Measurements from ENCODE around the gene B3GNT2. TPM values are rescaled to one million over a fixed set of nuclear protein-coding genes. Genes with fewer than 3 reads are reported as not detected.

B3GNT2 gene
- polyA plus RNA-seq, 4 donors, result 13.4 to 24.7 (median 19.2) TPM

- DNase-seq (no peak), FAIRE-seq (no peak)
- Histone ChIP-seq H3K27me3 (ENCODE audit: control insufficient read depth in 3 of 3, insufficient read depth in 3 of 3, low read length in 3 of 3) (no peaks in the 10 kb centered on the region), H3K27ac (ENCODE audit: low read depth in 1 of 3, low read length in 2 of 3) (no peak overlapping the region), H3K4me1 (ENCODE audit: control insufficient read depth in 3 of 3, insufficient read depth in 2 of 3, low read depth in 1 of 3, low read length in 2 of 3) (peaks cover 2 to 16% (median 13%) of the 10 kb centered on the region in 3 donors), H3K9me3 (ENCODE audit: control insufficient read depth in 2 of 2, insufficient read depth in 1 of 2, low read depth in 1 of 2, low read length in 1 of 2) (no peaks in the 10 kb centered on the region), H3K36me3 (ENCODE audit: control insufficient read depth in 3 of 3, insufficient read depth in 2 of 3, low read depth in 1 of 3, low read length in 3 of 3) (no peaks in the 10 kb centered on the region), H3K4me3 (ENCODE audit: low read depth in 1 of 3, low read length in 3 of 3) (no peak overlapping the region)
- WGBS, 3 donors, result 68 to 76% (median 69%) methylated on average over 1 of the region's 1 CpG
Observed at GRCh38 chr2:62199392-62200125, 3.6 kb downstream of the B3GNT2 start.

GRCh38 chr2:62200291-62200841, 4.5 kb downstream of the B3GNT2 start:
- FAIRE-seq (no peak), DNase-seq (no peak)
- WGBS, 3 donors, result 61 to 84% (median 65%) methylated on average over 4 of the region's 4 CpGs
- Histone ChIP-seq H3K9me3 (ENCODE audit: control insufficient read depth in 2 of 2, insufficient read depth in 1 of 2, low read depth in 1 of 2, low read length in 1 of 2) (no peaks in the 10 kb centered on the region), H3K27me3 (ENCODE audit: control insufficient read depth in 3 of 3, insufficient read depth in 3 of 3, low read length in 3 of 3) (no peaks in the 10 kb centered on the region), H3K4me1 (ENCODE audit: control insufficient read depth in 3 of 3, insufficient read depth in 2 of 3, low read depth in 1 of 3, low read length in 2 of 3) (peaks cover 0 to 13% (median 8%) of the 10 kb centered on the region in 3 donors), H3K36me3 (ENCODE audit: control insufficient read depth in 3 of 3, insufficient read depth in 2 of 3, low read depth in 1 of 3, low read length in 3 of 3) (peaks cover 0 to 2% (median 0%) of the 10 kb centered on the region in 3 donors), H3K4me3 (ENCODE audit: low read depth in 1 of 3, low read length in 3 of 3) (no peak overlapping the region), H3K27ac (ENCODE audit: low read depth in 1 of 3, low read length in 2 of 3) (no peak overlapping the region)

GRCh38 chr2:62200868-62201267, 5.0 kb downstream of the B3GNT2 start:
- Histone ChIP-seq H3K4me1 (ENCODE audit: control insufficient read depth in 3 of 3, insufficient read depth in 2 of 3, low read depth in 1 of 3, low read length in 2 of 3) (peaks cover 0 to 13% (median 6%) of the 10 kb centered on the region in 3 donors), H3K27me3 (ENCODE audit: control insufficient read depth in 3 of 3, insufficient read depth in 3 of 3, low read length in 3 of 3) (no peaks in the 10 kb centered on the region), H3K4me3 (ENCODE audit: low read depth in 1 of 3, low read length in 3 of 3) (no peak overlapping the region), H3K9me3 (ENCODE audit: control insufficient read depth in 2 of 2, insufficient read depth in 1 of 2, low read depth in 1 of 2, low read length in 1 of 2) (no peaks in the 10 kb centered on the region), H3K27ac (ENCODE audit: low read depth in 1 of 3, low read length in 2 of 3) (no peak overlapping the region), H3K36me3 (ENCODE audit: control insufficient read depth in 3 of 3, insufficient read depth in 2 of 3, low read depth in 1 of 3, low read length in 3 of 3) (peaks cover 0 to 6% (median 0%) of the 10 kb centered on the region in 3 donors)
- 82 to 84% (median 82%) methylated on average over 3 of the region's 3 CpGs for WGBS, 3 donors
- no peak for FAIRE-seq
- DNase-seq, result no peak

GRCh38 chr2:62201307-62201706, 5.4 kb downstream of the B3GNT2 start:
- 62 to 85% (median 77%) methylated on average over 2 of the region's 2 CpGs for WGBS, 3 donors
- no peak overlapping the region for H3K27ac ChIP-seq (ENCODE audit: low read depth in 1 of 3, low read length in 2 of 3)
- H3K27me3 ChIP-seq (ENCODE audit: control insufficient read depth in 3 of 3, insufficient read depth in 3 of 3, low read length in 3 of 3), result no peaks in the 10 kb centered on the region
- peaks cover 0 to 6% (median 0%) of the 10 kb centered on the region in 3 donors for H3K36me3 ChIP-seq (ENCODE audit: control insufficient read depth in 3 of 3, insufficient read depth in 2 of 3, low read depth in 1 of 3, low read length in 3 of 3)
- peaks cover 0 to 13% (median 6%) of the 10 kb centered on the region in 3 donors for H3K4me1 ChIP-seq (ENCODE audit: control insufficient read depth in 3 of 3, insufficient read depth in 2 of 3, low read depth in 1 of 3, low read length in 2 of 3)
- no peak overlapping the region for H3K4me3 ChIP-seq (ENCODE audit: low read depth in 1 of 3, low read length in 3 of 3)
- H3K9me3 ChIP-seq (ENCODE audit: control insufficient read depth in 2 of 2, insufficient read depth in 1 of 2, low read depth in 1 of 2, low read length in 1 of 2), result no peaks in the 10 kb centered on the region
- FAIRE-seq (no peak), DNase-seq (no peak)

- Histone ChIP-seq H3K27me3 (ENCODE audit: control insufficient read depth in 3 of 3, insufficient read depth in 3 of 3, low read length in 3 of 3) (no peaks in the 10 kb centered on the region), H3K9me3 (ENCODE audit: control insufficient read depth in 2 of 2, insufficient read depth in 1 of 2, low read depth in 1 of 2, low read length in 1 of 2) (no peaks in the 10 kb centered on the region), H3K4me3 (ENCODE audit: low read depth in 1 of 3, low read length in 3 of 3) (no peak overlapping the region), H3K4me1 (ENCODE audit: control insufficient read depth in 3 of 3, insufficient read depth in 2 of 3, low read depth in 1 of 3, low read length in 2 of 3) (peaks cover 2 to 13% (median 6%) of the 10 kb centered on the region in 3 donors), H3K27ac (ENCODE audit: low read depth in 1 of 3, low read length in 2 of 3) (no peak overlapping the region), H3K36me3 (ENCODE audit: control insufficient read depth in 3 of 3, insufficient read depth in 2 of 3, low read depth in 1 of 3, low read length in 3 of 3) (peaks cover 0 to 6% (median 0%) of the 10 kb centered on the region in 3 donors)
- DNase-seq (no peak), FAIRE-seq (no peak)
- WGBS, 3 donors, result 79 to 95% (median 85%) methylated on average over 9 of the region's 9 CpGs
Observed at GRCh38 chr2:62202019-62202722, 6.3 kb downstream of the B3GNT2 start.

GRCh38 chr2:62202729-62203128, 6.8 kb downstream of the B3GNT2 start:
- WGBS, 3 donors, result 49 to 55% (median 50%) methylated on average over 1 of the region's 1 CpG
- Histone ChIP-seq H3K27me3 (ENCODE audit: control insufficient read depth in 3 of 3, insufficient read depth in 3 of 3, low read length in 3 of 3) (no peaks in the 10 kb centered on the region), H3K27ac (ENCODE audit: low read depth in 1 of 3, low read length in 2 of 3) (no peak overlapping the region), H3K36me3 (ENCODE audit: control insufficient read depth in 3 of 3, insufficient read depth in 2 of 3, low read depth in 1 of 3, low read length in 3 of 3) (peaks cover 0 to 6% (median 0%) of the 10 kb centered on the region in 3 donors), H3K4me1 (ENCODE audit: control insufficient read depth in 3 of 3, insufficient read depth in 2 of 3, low read depth in 1 of 3, low read length in 2 of 3) (peaks cover 4 to 13% (median 6%) of the 10 kb centered on the region in 3 donors), H3K4me3 (ENCODE audit: low read depth in 1 of 3, low read length in 3 of 3) (no peak overlapping the region), H3K9me3 (ENCODE audit: control insufficient read depth in 2 of 2, insufficient read depth in 1 of 2, low read depth in 1 of 2, low read length in 1 of 2) (no peaks in the 10 kb centered on the region)
- DNase-seq (no peak), FAIRE-seq (no peak)

- H3K4me3 ChIP-seq (ENCODE audit: low read depth in 1 of 3, low read length in 3 of 3), result no peak overlapping the region
- WGBS, 3 donors, result 94 to 100% (median 96%) methylated on average over 1 of the region's 1 CpG
- H3K9me3 ChIP-seq (ENCODE audit: control insufficient read depth in 2 of 2, insufficient read depth in 1 of 2, low read depth in 1 of 2, low read length in 1 of 2), result no peaks in the 10 kb centered on the region
- H3K27ac ChIP-seq (ENCODE audit: low read depth in 1 of 3, low read length in 2 of 3), result no peak overlapping the region
- H3K27me3 ChIP-seq (ENCODE audit: control insufficient read depth in 3 of 3, insufficient read depth in 3 of 3, low read length in 3 of 3), result no peaks in the 10 kb centered on the region
- no peak for FAIRE-seq
- no peak for DNase-seq
- peaks cover 0 to 6% (median 0%) of the 10 kb centered on the region in 3 donors for H3K36me3 ChIP-seq (ENCODE audit: control insufficient read depth in 3 of 3, insufficient read depth in 2 of 3, low read depth in 1 of 3, low read length in 3 of 3)
- H3K4me1 ChIP-seq (ENCODE audit: control insufficient read depth in 3 of 3, insufficient read depth in 2 of 3, low read depth in 1 of 3, low read length in 2 of 3), result peaks cover under 1 to 14% (median 7%) of the 10 kb centered on the region in 3 donors
Observed at GRCh38 chr2:62203459-62203858, 7.5 kb downstream of the B3GNT2 start.

GRCh38 chr2:62204998-62205496, 9.1 kb downstream of the B3GNT2 start:
- FAIRE-seq (no peak), DNase-seq (no peak)
- no peaks in the 10 kb centered on the region for H3K27me3 ChIP-seq (ENCODE audit: control insufficient read depth in 3 of 3, insufficient read depth in 3 of 3, low read length in 3 of 3)
- H3K27ac ChIP-seq (ENCODE audit: low read depth in 1 of 3, low read length in 2 of 3), result no peak overlapping the region
- no peaks in the 10 kb centered on the region for H3K9me3 ChIP-seq (ENCODE audit: control insufficient read depth in 2 of 2, insufficient read depth in 1 of 2, low read depth in 1 of 2, low read length in 1 of 2)
- H3K4me3 ChIP-seq (ENCODE audit: low read depth in 1 of 3, low read length in 3 of 3), result no peak overlapping the region
- H3K36me3 ChIP-seq (ENCODE audit: control insufficient read depth in 3 of 3, insufficient read depth in 2 of 3, low read depth in 1 of 3, low read length in 3 of 3), result peaks cover 0 to 9% (median 0%) of the 10 kb centered on the region in 3 donors
- peaks cover 0 to 20% (median 10%) of the 10 kb centered on the region in 3 donors for H3K4me1 ChIP-seq (ENCODE audit: control insufficient read depth in 3 of 3, insufficient read depth in 2 of 3, low read depth in 1 of 3, low read length in 2 of 3)
- WGBS, 3 donors, result 88 to 93% (median 88%) methylated on average over 14 of the region's 14 CpGs

All from small intestine (tissue), 7 donors.